ENCODE measurements around the gene SFR1.

SFR1 gene

GRCh38 chr10:104123397-104123796, 1.4 kb downstream of the SFR1 start:
- no peaks in the 10 kb centered on the region for H3K9me3 ChIP-seq (ENCODE audit: control insufficient read depth, low read length)
- no peak overlapping the region for H3K4me3 ChIP-seq (ENCODE audit: insufficient read depth, low read depth, low read length)
- H3K4me1 ChIP-seq (ENCODE audit: control insufficient read depth, insufficient read depth, low read length): peaks cover 11% of the 10 kb centered on the region
- 100% methylated on average over 1 of the region's 1 CpG; no CpG with 5 or more reads in 1 of the 2 experiments for WGBS, 2 experiments
- H3K27ac ChIP-seq (ENCODE audit: insufficient read depth, low read depth, low read length, poor library complexity, severe bottlenecking): no peak overlapping the region
- H3K36me3 ChIP-seq (ENCODE audit: control insufficient read depth, insufficient read depth, low read length): no peaks in the 10 kb centered on the region
- no peaks in the 10 kb centered on the region for H3K27me3 ChIP-seq (ENCODE audit: control insufficient read depth, insufficient read depth, low read length, poor library complexity, severe bottlenecking)

- Histone ChIP-seq H3K36me3 (ENCODE audit: control insufficient read depth, insufficient read depth, low read length) (no peaks in the 10 kb centered on the region), H3K27ac (ENCODE audit: insufficient read depth, low read depth, low read length, poor library complexity, severe bottlenecking) (no peak overlapping the region), H3K27me3 (ENCODE audit: control insufficient read depth, insufficient read depth, low read length, poor library complexity, severe bottlenecking) (no peaks in the 10 kb centered on the region), H3K9me3 (ENCODE audit: control insufficient read depth, low read length) (no peaks in the 10 kb centered on the region), H3K4me1 (ENCODE audit: control insufficient read depth, insufficient read depth, low read length) (peaks cover 11% of the 10 kb centered on the region), H3K4me3 (ENCODE audit: insufficient read depth, low read depth, low read length) (no peak overlapping the region)
- 77 to 91% methylated on average over 2 of the region's 2 CpGs for WGBS, 2 experiments
These were observed 5.4 kb downstream of the SFR1 start for GRCh38 chr10:104127411-104127810.

GRCh38 chr10:104128214-104128613, 6.2 kb downstream of the SFR1 start:
- Histone ChIP-seq H3K27me3 (ENCODE audit: control insufficient read depth, insufficient read depth, low read length, poor library complexity, severe bottlenecking) (no peaks in the 10 kb centered on the region), H3K4me1 (ENCODE audit: control insufficient read depth, insufficient read depth, low read length) (peaks cover 5% of the 10 kb centered on the region), H3K4me3 (ENCODE audit: insufficient read depth, low read depth, low read length) (no peak overlapping the region), H3K36me3 (ENCODE audit: control insufficient read depth, insufficient read depth, low read length) (no peaks in the 10 kb centered on the region), H3K27ac (ENCODE audit: insufficient read depth, low read depth, low read length, poor library complexity, severe bottlenecking) (no peak overlapping the region), H3K9me3 (ENCODE audit: control insufficient read depth, low read length) (no peaks in the 10 kb centered on the region)
- 93 to 95% methylated on average over 2 of the region's 2 CpGs for WGBS, 2 experiments

GRCh38 chr10:104130041-104130440, 8.1 kb downstream of the SFR1 start:
- Histone ChIP-seq H3K4me3 (ENCODE audit: insufficient read depth, low read depth, low read length) (no peak overlapping the region), H3K27ac (ENCODE audit: insufficient read depth, low read depth, low read length, poor library complexity, severe bottlenecking) (no peak overlapping the region), H3K27me3 (ENCODE audit: control insufficient read depth, insufficient read depth, low read length, poor library complexity, severe bottlenecking) (no peaks in the 10 kb centered on the region), H3K9me3 (ENCODE audit: control insufficient read depth, low read length) (no peaks in the 10 kb centered on the region), H3K4me1 (ENCODE audit: control insufficient read depth, insufficient read depth, low read length) (peaks cover 3% of the 10 kb centered on the region), H3K36me3 (ENCODE audit: control insufficient read depth, insufficient read depth, low read length) (no peaks in the 10 kb centered on the region)
- 72 to 82% methylated on average over 3 of the region's 3 CpGs for whole genome bisulfite sequencing, 2 experiments

GRCh38 chr10:104138131-104138530, 16.2 kb downstream of the SFR1 start:
- WGBS, 2 experiments: 91 to 92% methylated on average over 6 of the region's 6 CpGs
- Histone ChIP-seq H3K36me3 (ENCODE audit: control insufficient read depth, insufficient read depth, low read length) (no peaks in the 10 kb centered on the region), H3K4me1 (ENCODE audit: control insufficient read depth, insufficient read depth, low read length) (no peaks in the 10 kb centered on the region), H3K4me3 (ENCODE audit: insufficient read depth, low read depth, low read length) (no peak overlapping the region), H3K27me3 (ENCODE audit: control insufficient read depth, insufficient read depth, low read length, poor library complexity, severe bottlenecking) (no peaks in the 10 kb centered on the region), H3K9me3 (ENCODE audit: control insufficient read depth, low read length) (no peaks in the 10 kb centered on the region), H3K27ac (ENCODE audit: insufficient read depth, low read depth, low read length, poor library complexity, severe bottlenecking) (no peak overlapping the region)

GRCh38 chr10:104139221-104139620, 17.2 kb downstream of the SFR1 start:
- no peaks in the 10 kb centered on the region for H3K27me3 ChIP-seq (ENCODE audit: control insufficient read depth, insufficient read depth, low read length, poor library complexity, severe bottlenecking)
- no peaks in the 10 kb centered on the region for H3K36me3 ChIP-seq (ENCODE audit: control insufficient read depth, insufficient read depth, low read length)
- no peaks in the 10 kb centered on the region for H3K4me1 ChIP-seq (ENCODE audit: control insufficient read depth, insufficient read depth, low read length)
- no peaks in the 10 kb centered on the region for H3K9me3 ChIP-seq (ENCODE audit: control insufficient read depth, low read length)
- H3K27ac ChIP-seq (ENCODE audit: insufficient read depth, low read depth, low read length, poor library complexity, severe bottlenecking): no peak overlapping the region
- no peak overlapping the region for H3K4me3 ChIP-seq (ENCODE audit: insufficient read depth, low read depth, low read length)
- WGBS, 2 experiments: 77 to 87% methylated on average over 4 to 5 of the region's 5 CpGs

GRCh38 chr10:104142081-104142480, 20.1 kb downstream of the SFR1 start:
- Histone ChIP-seq H3K9me3 (ENCODE audit: control insufficient read depth, low read length) (no peaks in the 10 kb centered on the region), H3K4me1 (ENCODE audit: control insufficient read depth, insufficient read depth, low read length) (no peaks in the 10 kb centered on the region), H3K27me3 (ENCODE audit: control insufficient read depth, insufficient read depth, low read length, poor library complexity, severe bottlenecking) (no peaks in the 10 kb centered on the region), H3K4me3 (ENCODE audit: insufficient read depth, low read depth, low read length) (no peak overlapping the region), H3K36me3 (ENCODE audit: control insufficient read depth, insufficient read depth, low read length) (no peaks in the 10 kb centered on the region), H3K27ac (ENCODE audit: insufficient read depth, low read depth, low read length, poor library complexity, severe bottlenecking) (no peak overlapping the region)
- 0 to 12% methylated on average over 1 of the region's 1 CpG for WGBS, 2 experiments

GRCh38 chr10:104143829-104144228, 21.9 kb downstream of the SFR1 start:
- H3K27me3 ChIP-seq (ENCODE audit: control insufficient read depth, insufficient read depth, low read length, poor library complexity, severe bottlenecking): no peaks in the 10 kb centered on the region
- H3K9me3 ChIP-seq (ENCODE audit: control insufficient read depth, low read length): no peaks in the 10 kb centered on the region
- no peak overlapping the region for H3K4me3 ChIP-seq (ENCODE audit: insufficient read depth, low read depth, low read length)
- H3K4me1 ChIP-seq (ENCODE audit: control insufficient read depth, insufficient read depth, low read length): no peaks in the 10 kb centered on the region
- no peaks in the 10 kb centered on the region for H3K36me3 ChIP-seq (ENCODE audit: control insufficient read depth, insufficient read depth, low read length)
- no peak overlapping the region for H3K27ac ChIP-seq (ENCODE audit: insufficient read depth, low read depth, low read length, poor library complexity, severe bottlenecking)
- 83 to 98% methylated on average over 2 to 3 of the region's 3 CpGs for WGBS, 2 experiments

- H3K9me3 ChIP-seq (ENCODE audit: control insufficient read depth, low read length): no peaks in the 10 kb centered on the region
- H3K4me1 ChIP-seq (ENCODE audit: control insufficient read depth, insufficient read depth, low read length): no peaks in the 10 kb centered on the region
- H3K4me3 ChIP-seq (ENCODE audit: insufficient read depth, low read depth, low read length): no peak overlapping the region
- no peak overlapping the region for H3K27ac ChIP-seq (ENCODE audit: insufficient read depth, low read depth, low read length, poor library complexity, severe bottlenecking)
- no peaks in the 10 kb centered on the region for H3K36me3 ChIP-seq (ENCODE audit: control insufficient read depth, insufficient read depth, low read length)
- no peaks in the 10 kb centered on the region for H3K27me3 ChIP-seq (ENCODE audit: control insufficient read depth, insufficient read depth, low read length, poor library complexity, severe bottlenecking)
- WGBS, 2 experiments: 92 to 95% methylated on average over 3 of the region's 4 CpGs
These were observed 23.0 kb downstream of the SFR1 start for GRCh38 chr10:104144931-104145330.

GRCh38 chr10:104146882-104147281, 24.9 kb downstream of the SFR1 start:
- WGBS, 2 experiments: 80 to 85% methylated on average over 1 of the region's 1 CpG

GRCh38 chr10:104150139-104150538, 28.2 kb downstream of the SFR1 start:
- H3K4me1 ChIP-seq (ENCODE audit: control insufficient read depth, insufficient read depth, low read length): no peaks in the 10 kb centered on the region
- H3K9me3 ChIP-seq (ENCODE audit: control insufficient read depth, low read length): no peaks in the 10 kb centered on the region
- no peak overlapping the region for H3K4me3 ChIP-seq (ENCODE audit: insufficient read depth, low read depth, low read length)
- H3K27me3 ChIP-seq (ENCODE audit: control insufficient read depth, insufficient read depth, low read length, poor library complexity, severe bottlenecking): no peaks in the 10 kb centered on the region
- no peak overlapping the region for H3K27ac ChIP-seq (ENCODE audit: insufficient read depth, low read depth, low read length, poor library complexity, severe bottlenecking)
- no peaks in the 10 kb centered on the region for H3K36me3 ChIP-seq (ENCODE audit: control insufficient read depth, insufficient read depth, low read length)

More at GRCh38 chr10:104146882-104147281, 24.9 kb downstream of the SFR1 start:
- Histone ChIP-seq H3K4me3 (ENCODE audit: insufficient read depth, low read depth, low read length) (no peak overlapping the region), H3K27me3 (ENCODE audit: control insufficient read depth, insufficient read depth, low read length, poor library complexity, severe bottlenecking) (no peaks in the 10 kb centered on the region), H3K9me3 (ENCODE audit: control insufficient read depth, low read length) (no peaks in the 10 kb centered on the region), H3K36me3 (ENCODE audit: control insufficient read depth, insufficient read depth, low read length) (no peaks in the 10 kb centered on the region), H3K27ac (ENCODE audit: insufficient read depth, low read depth, low read length, poor library complexity, severe bottlenecking) (no peak overlapping the region), H3K4me1 (ENCODE audit: control insufficient read depth, insufficient read depth, low read length) (no peaks in the 10 kb centered on the region)
